Activated CD8-positive, alpha-beta T cell treated with anti-CD3 and anti-CD28 coated beads, Interleukin-2, amount 10 ng/mL, durations not matched to agents 7 days and 5 days (primary cell): ENCODE data around the gene KCNC1. TPM values are rescaled to one million over a fixed set of nuclear protein-coding genes. Genes with fewer than 3 reads are reported as not detected.

Experiments used
- ATAC-seq: fragments of 150-1000 bp; cut with Tn5 transposase; one replicate; pipeline ENCODE4 v1.10.0; 2021; ENCODE audit warnings: moderate library complexity
- CTCF ChIA-PET: fragments of 350-600 bp; sonication (Branson Sonifier 250); formaldehyde crosslinking; loops from one replicate; lab custom pipeline; 2021; ENCODE audit warnings: antibody characterized with exemption; lab: Charles Lee
- POLR2A ChIA-PET: fragments of 350-600 bp; sonication (Branson Sonifier 250); formaldehyde crosslinking; loops from one replicate; lab custom pipeline; 2021; ENCODE audit warnings: antibody characterized with exemption; lab: Charles Lee
- DNase-seq: peaks from one replicate; pipeline ENCODE4 v3.0.0-alpha.2; 2020
- H3K27ac Mint-ChIP-seq: one replicate; pipeline ENCODE4 v1.8.0; 2021; ENCODE audit warnings: mild to moderate bottlenecking, mixed read lengths
- H3K27me3 Mint-ChIP-seq: one replicate; pipeline ENCODE4 v1.8.0; 2021; ENCODE audit warnings: low read depth, mixed read lengths
- H3K36me3 Mint-ChIP-seq: one replicate; pipeline ENCODE4 v1.8.0; 2021; ENCODE audit warnings: low read depth, mixed read lengths
- H3K4me1 Mint-ChIP-seq: one replicate; pipeline ENCODE4 v1.8.0; 2021; ENCODE audit warnings: low read depth, mixed read lengths
- H3K4me3 Mint-ChIP-seq: one replicate; pipeline ENCODE4 v1.8.0; 2021; ENCODE audit warnings: mild to moderate bottlenecking, mixed read lengths
- H3K9me3 Mint-ChIP-seq: one replicate; pipeline ENCODE4 v1.8.0; 2022; ENCODE audit warnings: mixed read lengths; ENCODE audit not compliant: insufficient read depth
- total RNA-seq, 2 experiments: library from RNA; stranded (reverse); gene quantifications; one replicate each; pipeline ENCODE4 v1.2.3, GENCODE V29; 2021

KCNC1 gene
- not detected for total RNA-seq

GRCh38 chr11:17734418-17734911, at the start of gene KCNC1:
Gene KCNC1 (plus strand): TSS chr11:17734781. CDS start chr11:17736003, 1,222 bp downstream.
- Mint-ChIP-seq H3K4me3 (no peak within 1 kb of the TSS), H3K4me1 (peaks cover 3% of the 10 kb centered on the region), H3K36me3 (no peaks in the 10 kb centered on the region), H3K9me3 (no peaks in the 10 kb centered on the region), H3K27ac (no peak within 1 kb of the TSS), H3K27me3 (peaks cover 44% of the 10 kb centered on the region)
- ATAC-seq (no peak), DNase-seq (no peak)
- ChIA-PET POLR2A (no interaction called here), CTCF (interaction anchor here (0.9 kb wide), 1 partner anchor 245 kb away, joined by 3 read pairs; no protein-coding TSS in a partner anchor)

DNA sequence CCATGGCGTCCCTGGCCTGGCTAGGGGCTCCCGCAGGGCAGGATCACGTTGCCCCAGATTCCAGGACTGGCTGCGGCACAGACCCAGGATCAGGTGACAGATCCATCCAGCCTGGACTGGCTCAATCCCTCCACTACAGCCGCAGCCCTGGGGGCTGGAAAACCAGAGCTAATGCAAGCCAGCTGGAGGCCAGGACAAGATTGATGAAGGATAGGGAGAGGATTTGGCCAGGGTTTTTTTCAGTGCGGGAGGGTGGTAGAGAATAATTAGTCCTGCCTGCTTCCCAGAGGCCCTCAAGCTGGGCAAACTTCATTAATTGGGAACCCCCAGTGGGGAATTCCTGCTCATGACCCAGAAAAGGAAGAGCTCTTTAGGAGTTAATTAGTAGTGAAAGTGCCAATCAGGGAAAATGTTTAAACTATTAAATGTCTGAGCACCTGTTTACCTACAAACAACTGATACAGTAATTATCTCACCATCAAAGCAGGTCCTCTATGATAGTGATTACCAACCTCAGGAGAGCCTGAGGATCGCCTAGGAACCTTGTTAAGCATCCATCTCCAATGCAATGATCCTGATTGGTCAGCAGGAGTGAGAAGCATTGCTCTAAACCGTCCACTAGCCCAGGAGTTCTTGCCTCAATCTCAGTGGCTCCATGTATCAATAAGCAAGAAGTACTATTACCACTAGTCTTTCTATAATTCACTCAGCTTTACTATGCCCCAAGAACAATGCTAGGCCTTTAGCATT, 48.2 kb upstream of the KCNC1 start:
- Mint-ChIP-seq H3K4me3 (no peak overlapping the region), H3K27ac (no peak overlapping the region), H3K36me3 (no peaks in the 10 kb centered on the region), H3K4me1 (no peaks in the 10 kb centered on the region), H3K9me3 (no peaks in the 10 kb centered on the region), H3K27me3 (peaks cover 11% of the 10 kb centered on the region)
- CTCF ChIA-PET = no interaction called here
- POLR2A ChIA-PET = no interaction called here
- no peak for DNase-seq
- ATAC-seq = no peak

- H3K4me1 Mint-ChIP-seq = no peaks in the 10 kb centered on the region
- H3K9me3 Mint-ChIP-seq = no peaks in the 10 kb centered on the region
- CTCF ChIA-PET = no interaction called here
- no peaks in the 10 kb centered on the region for H3K36me3 Mint-ChIP-seq
- H3K27me3 Mint-ChIP-seq = peaks cover 13% of the 10 kb centered on the region
- ATAC-seq (no peak), DNase-seq (no peak)
- POLR2A ChIA-PET = no interaction called here
- H3K27ac Mint-ChIP-seq = no peak overlapping the region
- H3K4me3 Mint-ChIP-seq = no peak overlapping the region
These were observed 46.5 kb upstream of the KCNC1 start for GRCh38 chr11:17687946-17688670.

DNA sequence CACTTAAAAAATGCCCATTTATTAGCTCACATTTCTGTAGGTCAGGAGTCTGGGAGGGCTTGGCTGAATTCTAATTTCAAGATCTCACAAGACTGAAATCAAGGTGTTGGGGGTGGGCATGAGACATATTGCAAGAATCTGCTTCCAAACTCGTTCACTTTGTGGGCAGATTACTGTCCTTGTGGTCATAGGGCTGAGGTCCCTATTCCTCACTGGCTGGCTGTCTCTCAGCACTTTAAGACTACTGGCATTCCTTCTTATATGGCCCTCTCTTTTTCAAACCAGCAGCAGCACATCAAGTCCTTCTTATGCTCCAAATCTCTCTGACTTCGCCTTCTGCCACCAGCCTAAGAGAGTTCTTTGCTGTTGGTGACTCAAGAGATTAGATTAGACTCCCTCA, 43.0 kb upstream of the KCNC1 start:
- Mint-ChIP-seq H3K27me3 (peaks cover 33% of the 10 kb centered on the region), H3K4me3 (no peak overlapping the region), H3K36me3 (no peaks in the 10 kb centered on the region), H3K27ac (no peak overlapping the region), H3K4me1 (no peaks in the 10 kb centered on the region), H3K9me3 (no peaks in the 10 kb centered on the region)
- ChIA-PET POLR2A (no interaction called here), CTCF (no interaction called here)
- no peak for ATAC-seq
- DNase-seq = no peak

GRCh38 chr11:17691976-17692375, 42.6 kb upstream of the KCNC1 start:
- Mint-ChIP-seq H3K27me3 (peaks cover 37% of the 10 kb centered on the region), H3K27ac (no peak overlapping the region), H3K4me1 (no peaks in the 10 kb centered on the region), H3K4me3 (no peak overlapping the region), H3K36me3 (no peaks in the 10 kb centered on the region), H3K9me3 (no peaks in the 10 kb centered on the region)
- CTCF ChIA-PET = no interaction called here
- DNase-seq (no peak), ATAC-seq (no peak)
- POLR2A ChIA-PET = no interaction called here

DNA sequence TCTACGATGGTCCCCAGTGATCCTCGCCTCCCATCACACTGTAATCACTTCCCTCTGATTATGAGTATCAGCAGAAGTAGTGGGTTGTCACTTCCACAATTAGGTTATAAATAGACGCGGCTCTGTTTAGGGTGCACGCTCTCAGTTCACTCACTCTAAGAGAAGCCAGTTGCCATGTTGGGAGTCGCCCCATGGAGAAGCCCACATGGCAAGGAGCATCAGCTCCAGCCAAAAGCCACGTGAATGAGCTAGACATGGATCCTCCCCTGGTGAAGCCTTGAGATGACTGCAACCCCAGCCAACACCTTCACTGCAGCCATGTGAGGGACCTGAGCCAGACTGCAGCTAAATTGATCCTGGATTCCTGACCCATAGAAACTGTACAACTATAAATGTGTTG, 41.6 kb upstream of the KCNC1 start:
- H3K4me1 Mint-ChIP-seq = no peaks in the 10 kb centered on the region
- no peak for ATAC-seq
- H3K4me3 Mint-ChIP-seq = no peak overlapping the region
- no peak for DNase-seq
- no peaks in the 10 kb centered on the region for H3K36me3 Mint-ChIP-seq
- POLR2A ChIA-PET = no interaction called here
- no peaks in the 10 kb centered on the region for H3K9me3 Mint-ChIP-seq
- H3K27me3 Mint-ChIP-seq = peaks cover 41% of the 10 kb centered on the region
- no peak overlapping the region for H3K27ac Mint-ChIP-seq
- CTCF ChIA-PET = no interaction called here

DNA sequence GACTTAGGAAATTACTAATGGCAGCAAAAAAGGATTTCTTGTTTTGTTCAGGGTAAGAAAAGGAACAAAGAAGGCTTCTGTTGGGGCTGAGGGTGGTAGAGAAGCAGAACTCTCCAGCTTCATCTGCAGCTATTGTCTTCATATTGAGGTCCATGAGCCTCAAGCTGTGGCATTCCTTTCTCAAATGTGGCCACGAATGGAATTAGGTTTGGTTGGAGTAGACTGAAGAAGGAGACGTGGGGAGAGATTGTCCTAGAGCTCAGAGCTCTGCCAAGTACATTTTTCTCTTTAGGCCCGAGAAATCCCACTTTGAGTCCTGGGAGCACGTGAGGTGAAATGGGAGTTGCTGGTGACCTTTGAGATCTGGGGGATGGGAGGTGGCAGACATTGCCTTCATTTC, 41.0 kb upstream of the KCNC1 start:
- Mint-ChIP-seq H3K27ac (no peak overlapping the region), H3K9me3 (no peaks in the 10 kb centered on the region), H3K4me1 (no peaks in the 10 kb centered on the region), H3K27me3 (peaks cover 44% of the 10 kb centered on the region), H3K4me3 (no peak overlapping the region), H3K36me3 (no peaks in the 10 kb centered on the region)
- ATAC-seq = no peak
- ChIA-PET CTCF (no interaction called here), POLR2A (no interaction called here)
- no peak for DNase-seq

GRCh38 chr11:17694494-17695110, 40.0 kb upstream of the KCNC1 start:
- CTCF ChIA-PET = no interaction called here
- POLR2A ChIA-PET = no interaction called here
- Mint-ChIP-seq H3K4me3 (no peak overlapping the region), H3K36me3 (no peaks in the 10 kb centered on the region), H3K9me3 (no peaks in the 10 kb centered on the region), H3K27me3 (peaks cover 44% of the 10 kb centered on the region), H3K4me1 (no peaks in the 10 kb centered on the region), H3K27ac (no peak overlapping the region)
- no peak for ATAC-seq
- no peak for DNase-seq

- CTCF ChIA-PET = interaction anchor here (1.0 kb wide), 1 partner anchor 35 kb away, joined by 3 read pairs; no protein-coding TSS in a partner anchor
- DNase-seq (no peak), ATAC-seq (no peak)
- Mint-ChIP-seq H3K9me3 (no peaks in the 10 kb centered on the region), H3K36me3 (no peaks in the 10 kb centered on the region), H3K4me3 (no peak overlapping the region), H3K27ac (no peak overlapping the region), H3K27me3 (peaks cover 44% of the 10 kb centered on the region), H3K4me1 (no peaks in the 10 kb centered on the region)
- POLR2A ChIA-PET = no interaction called here
These were observed 38.8 kb upstream of the KCNC1 start for GRCh38 chr11:17695454-17696441.

- Mint-ChIP-seq H3K27me3 (peaks cover 42% of the 10 kb centered on the region), H3K9me3 (no peaks in the 10 kb centered on the region), H3K4me1 (no peaks in the 10 kb centered on the region), H3K27ac (no peak overlapping the region), H3K4me3 (no peak overlapping the region), H3K36me3 (no peaks in the 10 kb centered on the region)
- DNase-seq (no peak), ATAC-seq (no peak)
- ChIA-PET POLR2A (no interaction called here), CTCF (interaction anchor here (1.0 kb wide), 1 partner anchor 34 kb away, joined by 3 read pairs; no protein-coding TSS in a partner anchor)
These were observed 37.8 kb upstream of the KCNC1 start for GRCh38 chr11:17696741-17697140.
